Calu3 (cell line): ENCODE results near the gene RNASE4. TPM values are rescaled to one million over a fixed set of nuclear protein-coding genes. Genes with fewer than 3 reads are reported as not detected.
A peak's percentile ranks its signal among the peaks of the same experiment; 100 is the strongest.

Experiments
- BruUV-seq: library from RNA; stranded (reverse); fragments of 400-500 nt; replicated peaks from 2 replicates; lab custom pipeline; 2021; lab: Mats Ljungman, UMichigan
- CTCF ChIA-PET: fragments of 300-600 bp; sonication (Branson Sonifier 250); formaldehyde crosslinking; loops from one replicate; lab custom pipeline; 2022; ENCODE audit warnings: antibody characterized with exemption; lab: Charles Lee
- DNase-seq: peaks from one replicate; pipeline ENCODE4 v3.0.0; 2022
- H3K27ac Mint-ChIP-seq: one replicate; pipeline ENCODE4 v1.8.0; 2022; ENCODE audit warnings: mixed read lengths; ENCODE audit not compliant: unreplicated experiment
- H3K27me3 Mint-ChIP-seq: one replicate; pipeline ENCODE4 v1.8.0; 2022; ENCODE audit warnings: mixed read lengths; ENCODE audit not compliant: unreplicated experiment
- H3K36me3 Mint-ChIP-seq: one replicate; pipeline ENCODE4 v1.8.0; 2022; ENCODE audit warnings: mild to moderate bottlenecking, moderate library complexity, mixed read lengths; ENCODE audit not compliant: insufficient read depth, unreplicated experiment
- H3K4me1 Mint-ChIP-seq: one replicate; pipeline ENCODE4 v1.8.0; 2022; ENCODE audit warnings: mild to moderate bottlenecking, low read depth, mixed read lengths; ENCODE audit not compliant: unreplicated experiment
- H3K4me3 Mint-ChIP-seq: one replicate; pipeline ENCODE4 v1.8.0; 2022; ENCODE audit warnings: mild to moderate bottlenecking, low read depth, moderate library complexity, mixed read lengths; ENCODE audit not compliant: unreplicated experiment
- H3K9me3 Mint-ChIP-seq: one replicate; pipeline ENCODE4 v1.8.0; 2022; ENCODE audit warnings: low read depth, mixed read lengths; ENCODE audit not compliant: unreplicated experiment
- intact Hi-C: fragments of 100-400 bp; cut with micrococcal nuclease; formaldehyde crosslinking; loops from one replicate; pipeline ENCODE4 v1.10.0; 2022; ENCODE audit not compliant: unreplicated experiment
- total RNA-seq: library from RNA; stranded (reverse); gene quantifications from 2 replicates; pipeline ENCODE4 v1.2.3, GENCODE V29; 2022
- TF ChIP-seq, protein P1 (sequence below): fragments of 200-600 bp; IDR thresholded peaks from one replicate; pipeline ENCODE4 v1.8.0; 2022; ENCODE audit warnings: antibody characterized with exemption; ENCODE audit not compliant: unreplicated experiment

The RNASE4 gene
- total RNA-seq, 1 experiment from 2014 or later: 5.3 TPM

DNA sequence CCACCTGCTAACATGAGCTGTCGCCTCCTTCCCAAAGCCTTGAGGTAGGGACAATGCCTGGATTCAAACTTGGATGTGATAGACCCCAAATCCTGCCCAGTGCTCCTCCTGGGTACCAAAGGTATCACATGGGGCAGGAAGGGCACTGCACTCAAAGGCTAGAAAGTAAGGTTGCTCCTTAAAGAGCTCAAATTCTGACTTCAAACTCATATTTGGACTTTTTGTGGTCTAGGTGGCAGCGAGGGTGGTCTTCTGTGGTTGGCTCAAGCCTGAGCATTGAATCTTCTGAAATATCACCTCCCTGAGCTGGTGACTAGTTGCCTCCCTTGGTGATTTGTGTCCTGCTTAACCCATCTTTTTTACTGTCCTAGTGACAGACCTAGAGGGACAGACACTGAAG, 8.3 kb upstream of the RNASE4 start:
- Mint-ChIP-seq H3K27ac (no peak overlapping the region), H3K4me1 (peaks cover 23% of the 10 kb centered on the region), H3K36me3 (no peaks in the 10 kb centered on the region), H3K4me3 (no peak overlapping the region), H3K9me3 (no peaks in the 10 kb centered on the region), H3K27me3 (peaks cover 13% of the 10 kb centered on the region)
- intact Hi-C loops: no loop called here
- CTCF ChIA-PET: no interaction called here
- BruUV-seq: no TSS peak
- TF ChIP-seq, protein P1, sequence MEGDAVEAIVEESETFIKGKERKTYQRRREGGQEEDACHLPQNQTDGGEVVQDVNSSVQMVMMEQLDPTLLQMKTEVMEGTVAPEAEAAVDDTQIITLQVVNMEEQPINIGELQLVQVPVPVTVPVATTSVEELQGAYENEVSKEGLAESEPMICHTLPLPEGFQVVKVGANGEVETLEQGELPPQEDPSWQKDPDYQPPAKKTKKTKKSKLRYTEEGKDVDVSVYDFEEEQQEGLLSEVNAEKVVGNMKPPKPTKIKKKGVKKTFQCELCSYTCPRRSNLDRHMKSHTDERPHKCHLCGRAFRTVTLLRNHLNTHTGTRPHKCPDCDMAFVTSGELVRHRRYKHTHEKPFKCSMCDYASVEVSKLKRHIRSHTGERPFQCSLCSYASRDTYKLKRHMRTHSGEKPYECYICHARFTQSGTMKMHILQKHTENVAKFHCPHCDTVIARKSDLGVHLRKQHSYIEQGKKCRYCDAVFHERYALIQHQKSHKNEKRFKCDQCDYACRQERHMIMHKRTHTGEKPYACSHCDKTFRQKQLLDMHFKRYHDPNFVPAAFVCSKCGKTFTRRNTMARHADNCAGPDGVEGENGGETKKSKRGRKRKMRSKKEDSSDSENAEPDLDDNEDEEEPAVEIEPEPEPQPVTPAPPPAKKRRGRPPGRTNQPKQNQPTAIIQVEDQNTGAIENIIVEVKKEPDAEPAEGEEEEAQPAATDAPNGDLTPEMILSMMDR: no peak
- no peak for DNase-seq

DNA sequence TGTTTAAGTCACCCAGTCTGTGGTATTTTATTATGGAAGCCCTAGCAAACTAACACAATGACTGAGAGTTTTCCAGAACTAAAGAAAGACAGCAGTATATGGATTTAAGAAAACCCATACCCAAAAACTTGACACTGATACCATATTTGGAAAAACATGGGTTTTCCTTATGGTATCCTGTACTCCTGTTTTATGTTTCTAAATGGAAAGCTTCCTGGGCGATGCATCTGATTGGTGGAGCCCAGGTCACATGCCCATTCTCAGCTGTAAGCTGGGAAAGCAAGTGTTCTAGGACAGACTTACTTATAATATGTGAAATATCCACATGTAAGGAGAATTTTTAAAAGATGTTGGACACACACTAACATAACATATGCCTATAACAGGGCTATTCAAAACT, 4.5 kb upstream of the RNASE4 start:
- Mint-ChIP-seq H3K36me3 (no peaks in the 10 kb centered on the region), H3K27me3 (peaks cover 13% of the 10 kb centered on the region), H3K9me3 (no peaks in the 10 kb centered on the region), H3K4me3 (no peak overlapping the region), H3K27ac (no peak overlapping the region), H3K4me1 (peaks cover 13% of the 10 kb centered on the region)
- TF ChIP-seq, protein P1: no peak
- no TSS peak for BruUV-seq
- CTCF ChIA-PET: interaction anchor here (0.9 to 2.6 kb wide), 4 partner anchors 8 to 19 kb away, joined by 4 to 15 read pairs (median 6); no protein-coding TSS in a partner anchor
- peak; percentile 56 for DNase-seq
- intact Hi-C loops: loop anchor here (5.0 kb wide), 3 partner anchors 68 to 348 kb away; partner anchors contain the start of gene CCNB1IP1

DNA sequence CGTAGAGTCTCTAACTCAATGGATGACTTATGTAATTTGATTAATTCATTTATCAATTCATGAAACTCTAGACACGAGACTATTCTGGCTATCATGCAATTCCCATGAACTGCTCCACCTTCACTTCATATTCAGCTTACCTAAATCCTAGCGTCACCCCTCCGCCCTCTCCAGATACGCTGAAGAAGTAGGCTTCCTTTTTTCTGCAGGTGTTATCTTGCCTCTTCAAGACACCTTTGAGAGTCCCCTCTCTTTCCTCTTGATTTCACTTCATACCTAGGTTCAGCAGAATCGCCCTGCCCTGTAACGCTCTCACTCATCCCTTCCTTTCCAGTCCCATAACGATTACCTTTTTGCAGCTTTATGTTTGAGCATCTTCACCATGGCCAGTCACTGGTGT, 4.0 kb upstream of the RNASE4 start:
- no peaks in the 10 kb centered on the region for H3K36me3 Mint-ChIP-seq
- no TSS peak for BruUV-seq
- H3K4me1 Mint-ChIP-seq: peaks cover 15% of the 10 kb centered on the region
- H3K27me3 Mint-ChIP-seq: peaks cover 13% of the 10 kb centered on the region
- DNase-seq: no peak
- intact Hi-C loops: loop anchor here (5.0 kb wide), 3 partner anchors 68 to 348 kb away; partner anchors contain the start of gene CCNB1IP1
- CTCF ChIA-PET: interaction anchor here (0.9 to 2.6 kb wide), 5 partner anchors 9 to 20 kb away, joined by 4 to 15 read pairs (median 6); no protein-coding TSS in a partner anchor
- H3K4me3 Mint-ChIP-seq: no peak overlapping the region
- TF ChIP-seq, protein P1: no peak
- H3K27ac Mint-ChIP-seq: no peak overlapping the region
- H3K9me3 Mint-ChIP-seq: no peaks in the 10 kb centered on the region

DNA sequence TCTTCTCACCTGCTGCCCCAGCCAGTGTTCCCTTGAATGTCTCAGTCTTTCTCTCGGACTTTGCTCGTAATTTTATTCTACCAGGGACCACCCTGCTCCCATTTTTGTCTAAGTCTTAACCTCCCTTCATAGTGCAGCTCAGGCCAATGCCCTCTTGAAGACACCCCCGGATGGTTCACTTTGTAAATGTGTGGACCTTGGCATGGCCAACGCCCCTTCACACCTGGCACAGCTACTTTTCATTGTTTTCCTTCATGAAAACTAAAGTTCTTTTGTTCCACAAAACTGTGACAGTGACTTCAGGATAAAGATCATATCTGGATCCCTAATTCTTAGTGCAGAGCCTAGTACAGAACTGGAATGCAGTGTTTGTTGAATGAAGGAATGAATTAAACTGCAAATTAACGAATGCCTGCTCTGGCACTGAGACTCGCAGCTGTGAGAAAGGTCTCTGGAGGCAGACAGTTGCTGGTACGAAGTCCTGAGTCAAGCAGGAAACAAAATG, 3.5 kb upstream of the RNASE4 start:
- Mint-ChIP-seq H3K9me3 (no peaks in the 10 kb centered on the region), H3K27me3 (peaks cover 12% of the 10 kb centered on the region), H3K4me1 (peaks cover 21% of the 10 kb centered on the region), H3K4me3 (no peak overlapping the region), H3K36me3 (peaks cover under 1% of the 10 kb centered on the region), H3K27ac (no peak overlapping the region)
- no TSS peak for BruUV-seq
- CTCF ChIA-PET: interaction anchor here (0.8 to 2.6 kb wide), 7 partner anchors 9 to 338 kb away, joined by 3 to 15 read pairs (median 6); partner anchors contain the start of gene PARP2
- TF ChIP-seq, protein P1: no peak
- intact Hi-C loops: loop anchor here (5.0 kb wide), 3 partner anchors 69 to 349 kb away; partner anchors contain the start of gene CCNB1IP1
- DNase-seq: peak; percentile 49
